Measurements from ENCODE around the gene ZNF516.

ZNF516 gene

DNA sequence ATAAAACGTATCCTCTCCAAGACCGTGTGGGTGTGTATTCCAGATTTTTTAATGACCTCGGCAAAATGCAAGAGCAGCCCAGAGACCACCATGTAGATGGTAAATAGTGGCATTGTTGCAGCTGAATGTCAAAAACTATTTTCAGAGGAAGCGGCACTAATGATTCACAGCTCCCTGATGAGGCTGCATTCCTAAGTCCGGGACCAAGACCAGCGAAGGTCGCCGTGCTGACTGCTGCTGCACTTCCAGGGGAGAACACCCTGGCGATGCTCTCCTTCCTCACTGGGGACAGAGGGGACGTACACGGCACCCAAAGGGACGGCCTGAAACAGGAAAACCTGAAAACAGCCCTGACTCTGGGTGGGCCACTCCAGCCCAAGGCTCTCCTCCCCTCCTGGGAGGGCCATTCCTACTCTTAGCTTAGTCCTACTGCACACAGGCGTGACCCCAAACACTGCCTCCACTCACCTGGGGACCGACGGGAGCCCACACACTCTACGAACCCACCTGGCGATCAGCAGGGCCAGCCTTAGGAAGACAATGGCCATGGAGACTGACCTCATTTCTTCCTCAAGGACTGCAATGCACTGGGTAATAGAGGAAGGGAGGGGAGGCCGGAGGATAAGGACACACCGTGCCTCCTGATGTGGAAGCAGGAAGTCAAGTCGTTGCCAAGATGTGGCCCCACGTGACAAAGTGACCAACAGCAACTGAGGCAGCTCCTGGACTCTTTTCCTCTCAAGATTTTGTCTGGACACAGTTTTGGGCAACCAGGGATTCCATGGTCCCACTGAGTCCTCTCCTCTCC is 82.8 kb downstream of the ZNF516 start:
- no peak for DNase-seq
- in situ Hi-C loops (cut with MboI; ENCODE audit: low pct_unique_long_range_greater_than_20kb, low sequenced_read_pairs) = no loop called here

DNA sequence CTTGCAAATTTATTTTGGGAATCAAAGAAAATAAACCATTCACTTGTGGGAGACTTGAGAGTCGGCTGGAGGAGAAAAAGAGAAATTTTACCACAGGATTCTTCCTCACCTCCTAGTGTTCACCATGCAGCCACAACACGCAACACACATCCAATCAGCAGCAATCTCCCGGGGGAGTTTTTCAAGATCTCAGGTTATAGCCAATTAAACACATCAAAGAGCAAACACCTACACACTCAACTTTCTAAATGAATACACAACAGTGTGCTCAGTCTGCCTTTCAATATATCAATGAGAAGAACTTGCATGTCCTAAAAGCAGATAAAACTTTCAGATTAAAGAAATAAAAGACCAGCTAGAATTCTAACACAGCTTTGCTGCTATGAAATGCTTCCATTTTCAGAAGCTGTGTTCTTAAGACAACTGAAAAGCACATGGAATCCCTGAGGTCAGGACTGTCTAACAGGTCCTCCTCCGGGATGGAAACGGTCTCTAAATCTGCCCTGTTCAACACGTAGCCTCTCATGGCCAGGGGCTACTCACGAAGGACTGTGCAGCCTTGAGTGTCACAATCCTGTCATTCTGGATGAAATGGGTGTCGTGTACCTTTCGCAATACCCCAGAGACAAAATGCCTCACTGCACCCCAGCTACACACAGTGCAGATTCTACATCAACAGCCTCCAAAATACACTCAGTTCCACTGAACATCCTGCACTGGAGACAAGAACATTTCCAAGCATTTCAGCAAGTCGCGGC is 84.2 kb downstream of the ZNF516 start:
- no peak for DNase-seq
- in situ Hi-C loops (cut with MboI; ENCODE audit: low pct_unique_long_range_greater_than_20kb, low sequenced_read_pairs) = no loop called here

DNA sequence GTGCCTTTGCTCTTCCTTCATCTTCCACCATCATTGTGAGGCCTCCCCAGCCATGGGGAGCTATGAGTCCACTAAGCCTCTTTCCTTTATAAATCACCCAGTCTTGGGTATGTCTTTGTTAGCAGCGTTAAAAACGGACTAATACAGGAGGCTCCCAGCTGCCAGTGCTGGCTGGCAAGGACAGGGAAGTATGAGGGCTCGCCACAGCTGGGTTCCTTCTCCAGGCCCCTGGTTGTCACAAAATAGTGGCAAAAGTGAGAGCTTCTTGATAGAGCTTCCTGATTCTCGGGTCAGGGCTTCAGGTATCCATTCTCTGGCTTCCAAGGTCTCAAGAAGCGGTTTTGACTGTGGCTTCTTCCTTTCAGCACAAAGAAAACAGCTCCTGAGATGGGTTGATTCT is 85.0 kb downstream of the ZNF516 start:
- in situ Hi-C loops (cut with MboI; ENCODE audit: low pct_unique_long_range_greater_than_20kb, low sequenced_read_pairs) = no loop called here
- DNase-seq = no peak

DNA sequence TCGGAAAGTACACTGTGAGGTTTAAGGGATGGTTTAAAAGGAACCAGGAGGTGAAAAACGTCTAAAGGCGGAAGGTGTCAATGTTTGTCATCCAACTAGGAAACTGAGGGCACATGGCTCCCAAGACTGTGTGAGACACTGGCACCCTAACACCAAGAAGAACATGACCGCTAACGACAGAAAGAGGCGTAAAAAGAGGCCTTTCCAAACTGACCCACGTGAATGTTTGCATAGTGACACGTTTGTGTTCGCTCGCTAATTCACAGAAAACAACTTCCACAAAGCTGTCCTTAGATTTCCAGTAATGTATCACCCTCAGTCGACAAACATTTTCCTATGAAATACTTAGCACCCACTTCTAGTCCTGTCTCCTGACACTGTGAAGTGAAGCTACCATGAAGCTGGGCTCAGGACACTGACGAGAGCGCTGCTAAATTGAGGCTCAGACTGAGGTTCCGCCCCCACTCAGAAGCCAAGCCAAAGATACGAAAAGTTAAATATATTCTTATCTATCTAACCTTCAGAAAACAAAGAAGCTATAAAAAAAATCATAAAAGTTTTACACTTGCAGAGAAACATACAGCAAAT is 86.5 kb downstream of the ZNF516 start:
- DNase-seq = no peak
- in situ Hi-C loops (cut with MboI; ENCODE audit: low pct_unique_long_range_greater_than_20kb, low sequenced_read_pairs) = loop anchor here (10.0 kb wide), 1 partner anchor 286 kb away; no protein-coding TSS in a partner anchor

DNA sequence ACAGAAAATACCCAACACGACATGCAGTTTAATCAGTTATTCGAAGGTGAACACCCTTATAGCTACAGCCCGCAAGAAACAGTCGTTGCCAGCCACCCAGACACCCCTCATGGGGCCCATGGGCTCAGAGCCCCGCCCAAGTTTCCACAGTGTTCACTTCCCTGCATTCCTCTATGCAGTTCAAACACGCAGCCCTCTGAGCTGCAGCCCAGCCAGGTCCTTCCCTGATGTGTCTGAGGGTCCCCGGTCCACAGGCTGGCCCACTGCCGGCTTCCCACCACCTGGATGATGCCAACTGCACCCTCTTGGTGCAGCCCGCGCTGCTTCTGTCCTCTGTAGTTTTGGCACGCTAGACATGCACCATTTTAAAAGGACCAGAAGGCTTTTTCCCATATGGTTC is 87.4 kb downstream of the ZNF516 start:
- no peak for DNase-seq
- in situ Hi-C loops (cut with MboI; ENCODE audit: low pct_unique_long_range_greater_than_20kb, low sequenced_read_pairs) = loop anchor here (10.0 kb wide), 1 partner anchor 287 kb away; no protein-coding TSS in a partner anchor

DNA sequence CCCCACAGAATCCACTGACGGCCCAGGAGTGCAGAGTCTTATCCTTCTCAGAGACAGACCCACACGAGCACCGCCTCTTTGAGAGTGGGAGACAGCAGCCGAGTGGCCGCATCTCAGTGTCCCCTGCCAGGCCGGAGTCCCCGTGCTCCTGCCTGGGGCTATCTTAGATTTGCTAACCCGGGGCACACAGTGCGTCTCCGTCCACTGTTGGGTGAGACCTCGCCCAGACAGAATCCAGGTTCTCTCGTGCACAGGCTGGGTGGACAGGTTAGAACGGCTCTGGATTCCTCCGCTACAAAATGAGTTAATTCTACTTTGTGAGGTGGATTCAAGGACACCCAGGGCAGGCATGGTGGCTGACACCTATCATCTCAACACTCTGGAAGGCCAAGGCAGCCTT is 88.3 kb downstream of the ZNF516 start:
- no peak for DNase-seq
- in situ Hi-C loops (cut with MboI; ENCODE audit: low pct_unique_long_range_greater_than_20kb, low sequenced_read_pairs) = loop anchor here (10.0 kb wide), 1 partner anchor 288 kb away; no protein-coding TSS in a partner anchor

DNA sequence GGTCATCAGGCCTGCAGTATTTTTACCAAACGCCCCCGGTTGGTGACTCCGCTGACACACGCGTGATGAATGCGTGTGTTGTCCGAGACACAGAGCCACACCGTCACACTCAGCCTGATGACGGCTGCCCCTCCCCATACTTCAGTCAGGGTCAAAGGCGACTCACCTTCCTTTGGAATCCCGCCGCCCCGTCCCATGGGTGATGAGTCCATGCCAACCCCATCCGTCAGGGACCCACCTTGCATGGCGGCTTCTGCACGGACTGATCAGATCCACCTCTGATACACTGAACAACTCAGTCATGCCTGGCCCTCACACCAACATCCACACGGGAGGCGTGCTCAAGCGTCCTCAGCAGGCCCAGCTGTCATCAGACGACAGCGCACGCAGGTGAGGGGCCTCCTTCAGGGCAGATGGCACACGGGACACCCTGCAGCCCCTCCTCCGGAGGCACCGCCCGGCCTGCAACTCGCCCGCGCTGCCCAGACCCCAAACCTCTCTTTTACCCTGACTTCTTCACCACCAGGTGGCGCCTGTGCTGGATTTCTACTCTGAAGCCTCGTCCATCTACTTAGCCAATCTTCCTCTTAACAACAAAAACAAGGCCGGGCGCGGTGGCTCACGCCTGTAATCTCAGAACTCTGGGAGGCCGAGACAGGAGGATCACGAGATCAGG is 89.2 kb downstream of the ZNF516 start:
- in situ Hi-C loops (cut with MboI; ENCODE audit: low pct_unique_long_range_greater_than_20kb, low sequenced_read_pairs) = loop anchor here (10.0 kb wide), 1 partner anchor 289 kb away; no protein-coding TSS in a partner anchor
- peak; percentile 39 for DNase-seq

DNA sequence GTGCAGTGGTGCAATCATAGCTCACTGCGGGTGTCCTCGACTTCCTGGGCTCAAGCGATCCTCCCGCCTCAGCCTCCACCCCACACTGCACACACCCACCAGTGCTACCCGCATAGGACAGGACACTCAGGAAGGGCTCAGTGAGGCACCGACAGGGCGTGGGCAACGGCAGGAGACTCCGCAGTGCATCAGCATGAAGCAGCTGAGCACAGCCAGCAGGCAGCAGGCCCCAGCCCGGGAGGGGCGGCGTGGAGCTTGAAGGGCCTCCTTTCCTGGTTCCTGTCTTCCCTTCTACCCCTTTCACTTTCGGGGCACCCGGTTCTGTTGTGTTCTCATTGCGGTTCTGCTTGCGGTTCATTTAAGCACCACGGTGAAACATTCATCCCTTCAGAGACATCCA is 89.8 kb downstream of the ZNF516 start:
- in situ Hi-C loops (cut with MboI; ENCODE audit: low pct_unique_long_range_greater_than_20kb, low sequenced_read_pairs) = loop anchor here (10.0 kb wide), 1 partner anchor 290 kb away; no protein-coding TSS in a partner anchor
- no peak for DNase-seq

DNA sequence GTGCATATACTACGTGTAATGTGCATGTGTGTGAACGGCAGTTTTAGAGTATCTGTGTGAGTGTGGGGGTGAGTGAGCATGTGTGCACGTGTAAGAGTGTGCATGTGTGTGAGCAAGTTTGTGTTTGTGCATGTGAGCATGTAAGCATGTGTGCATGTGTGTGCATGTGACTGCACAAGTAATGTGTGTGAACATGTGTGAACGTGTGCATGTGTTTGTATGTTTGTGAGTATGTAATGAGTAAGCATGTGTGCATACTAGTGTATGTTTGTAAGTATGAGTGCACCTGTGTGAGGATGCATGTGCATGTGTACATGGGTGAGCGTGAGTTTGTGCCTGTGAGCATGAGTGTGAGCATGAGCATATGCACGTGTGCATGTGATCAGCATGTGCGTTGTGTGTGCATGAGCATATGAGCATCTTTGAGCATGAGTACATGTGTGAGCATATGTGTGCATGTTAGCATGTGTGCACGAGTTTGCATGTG is 90.7 kb downstream of the ZNF516 start:
- no peak for DNase-seq
- in situ Hi-C loops (cut with MboI; ENCODE audit: low pct_unique_long_range_greater_than_20kb, low sequenced_read_pairs) = loop anchor here (10.0 kb wide), 1 partner anchor 290 kb away; no protein-coding TSS in a partner anchor

DNA sequence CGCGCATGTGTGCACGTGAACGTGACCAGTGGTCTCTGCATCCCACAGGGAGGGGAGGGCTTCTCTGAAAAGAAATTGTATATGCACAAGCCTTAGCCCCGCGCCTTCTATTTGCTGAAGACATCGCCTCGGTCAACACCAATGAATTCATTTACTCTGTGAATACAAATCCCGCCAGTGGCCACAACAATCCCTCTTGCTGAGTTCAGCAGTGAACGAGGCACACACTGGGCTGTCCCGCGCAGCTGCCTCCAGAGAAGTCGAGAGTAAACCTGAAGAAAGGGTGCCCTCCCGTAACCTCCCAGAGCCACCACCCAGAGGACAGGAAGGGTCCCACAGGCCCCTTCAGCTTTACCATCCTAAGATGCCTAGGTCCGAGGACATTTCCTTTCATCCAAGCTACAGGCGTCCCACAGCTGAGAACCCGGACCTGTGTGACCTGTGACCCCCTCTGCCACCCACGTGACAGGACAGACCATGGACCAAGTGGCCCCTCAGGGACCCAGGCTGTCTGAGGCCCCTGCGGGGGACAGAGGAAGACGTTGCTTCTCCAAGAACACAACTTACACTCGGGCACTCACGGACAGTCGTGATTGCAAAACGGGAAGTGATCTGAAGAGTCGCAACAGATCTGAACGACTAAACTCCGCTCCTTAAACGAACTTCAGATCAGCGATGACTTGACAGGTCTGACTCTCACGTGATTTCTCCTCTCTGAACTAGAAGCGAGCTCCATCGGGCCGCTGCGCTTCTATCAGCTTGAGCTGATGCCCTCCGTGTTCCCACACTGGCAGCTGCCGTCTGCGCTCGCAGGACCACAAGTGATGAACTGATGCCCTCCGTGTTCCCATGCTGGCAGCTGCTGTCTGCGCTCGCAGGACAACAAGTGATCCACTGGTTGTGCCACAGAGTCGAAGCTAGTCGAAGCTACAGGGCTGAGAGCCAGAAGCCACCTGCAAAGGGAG is 92.7 kb downstream of the ZNF516 start:
- in situ Hi-C loops (cut with MboI; ENCODE audit: low pct_unique_long_range_greater_than_20kb, low sequenced_read_pairs) = loop anchor here (10.0 kb wide), 1 partner anchor 292 kb away; no protein-coding TSS in a partner anchor
- no peak for DNase-seq

DNA sequence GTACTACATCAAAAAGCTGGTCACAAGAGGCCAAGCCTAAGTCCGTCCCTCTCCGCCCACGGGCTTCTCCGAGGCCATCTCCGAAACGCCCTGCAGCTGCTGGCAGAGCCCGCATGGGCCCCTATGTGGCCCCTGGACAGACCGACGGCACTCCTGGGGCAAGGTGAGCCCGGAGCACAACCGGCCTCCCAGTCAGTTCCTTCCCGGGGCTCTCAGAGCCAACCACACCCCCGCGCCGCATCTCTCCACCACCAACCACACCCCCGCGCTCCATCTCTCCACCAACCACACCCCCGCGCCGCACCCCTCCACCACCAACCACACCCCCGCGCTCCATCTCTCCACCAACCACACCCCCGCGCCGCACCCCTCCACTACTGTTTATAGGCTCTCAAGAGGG is 93.5 kb downstream of the ZNF516 start:
- DNase-seq = no peak
- in situ Hi-C loops (cut with MboI; ENCODE audit: low pct_unique_long_range_greater_than_20kb, low sequenced_read_pairs) = loop anchor here (10.0 kb wide), 1 partner anchor 293 kb away; no protein-coding TSS in a partner anchor

DNA sequence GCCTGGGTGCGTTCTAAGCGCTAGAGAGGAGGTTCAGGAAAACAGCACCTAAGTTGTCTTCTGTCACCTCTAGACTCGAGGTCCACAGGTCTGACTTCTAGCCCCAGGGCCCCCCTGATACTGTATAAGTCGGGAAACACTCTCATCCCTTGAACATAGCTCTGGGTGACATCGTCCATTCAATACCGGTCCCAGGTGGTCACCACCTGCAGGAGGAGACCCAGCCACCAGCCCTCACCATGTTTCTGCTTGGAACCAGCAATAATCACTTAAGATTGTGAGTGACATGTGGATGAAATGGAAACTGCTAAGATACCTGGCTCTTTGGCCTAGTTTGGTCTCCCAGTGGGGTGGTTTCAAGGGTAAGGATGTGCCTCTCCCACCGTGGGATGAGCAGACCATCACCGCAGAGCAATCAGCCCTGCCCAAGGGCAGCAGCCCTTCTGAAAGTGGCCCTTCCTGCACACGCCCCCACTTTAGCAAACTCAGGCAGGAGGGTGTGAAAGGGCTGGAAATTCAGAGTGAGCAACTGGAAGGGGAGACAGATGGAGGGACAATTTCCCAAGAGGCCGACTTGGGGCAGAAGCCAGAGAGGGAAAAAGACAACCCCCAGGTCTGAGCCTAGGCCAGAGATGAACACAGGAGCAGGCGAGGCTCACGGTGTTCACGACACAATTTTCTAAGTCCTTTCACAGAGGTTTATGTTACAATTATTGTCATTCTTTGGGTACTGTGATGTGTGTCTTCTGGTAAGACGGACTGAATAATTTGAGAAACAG is 95.2 kb downstream of the ZNF516 start:
- in situ Hi-C loops (cut with MboI; ENCODE audit: low pct_unique_long_range_greater_than_20kb, low sequenced_read_pairs) = loop anchor here (10.0 kb wide), 1 partner anchor 295 kb away; no protein-coding TSS in a partner anchor
- DNase-seq = no peak

DNA sequence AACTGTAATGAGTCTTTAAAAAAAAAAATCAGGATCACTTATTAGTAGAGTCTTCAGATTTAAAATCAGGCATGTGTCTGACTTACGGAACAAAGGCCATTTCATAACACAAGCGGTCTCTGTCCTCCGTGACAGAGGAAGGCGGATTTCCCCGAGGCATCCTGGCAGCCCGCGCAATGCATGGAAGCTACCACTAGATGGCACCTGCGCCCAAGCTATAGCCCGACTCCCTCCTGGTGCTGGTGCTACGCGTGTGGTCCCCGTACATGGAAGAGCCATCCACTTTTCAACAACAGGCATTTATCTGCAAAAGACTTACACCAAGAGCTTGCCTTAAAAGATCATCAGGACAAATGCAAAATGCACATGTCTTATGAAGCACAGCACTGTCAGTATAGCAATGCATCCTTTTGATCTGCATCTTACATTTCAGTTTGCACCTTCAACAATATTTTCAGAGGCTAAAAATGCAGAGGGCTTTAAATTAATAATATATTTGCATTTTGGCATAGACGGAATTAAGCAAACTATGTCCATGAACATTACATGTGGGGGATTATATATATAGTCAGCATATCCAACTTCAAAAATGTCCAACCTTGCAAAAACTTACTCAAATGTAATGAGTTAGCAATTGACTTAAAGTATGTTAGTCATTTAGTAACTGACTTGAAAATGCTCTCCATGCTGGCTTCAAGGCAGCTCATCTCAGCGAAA is 96.0 kb downstream of the ZNF516 start:
- in situ Hi-C loops (cut with MboI; ENCODE audit: low pct_unique_long_range_greater_than_20kb, low sequenced_read_pairs) = no loop called here
- DNase-seq = peak; percentile 90

DNA sequence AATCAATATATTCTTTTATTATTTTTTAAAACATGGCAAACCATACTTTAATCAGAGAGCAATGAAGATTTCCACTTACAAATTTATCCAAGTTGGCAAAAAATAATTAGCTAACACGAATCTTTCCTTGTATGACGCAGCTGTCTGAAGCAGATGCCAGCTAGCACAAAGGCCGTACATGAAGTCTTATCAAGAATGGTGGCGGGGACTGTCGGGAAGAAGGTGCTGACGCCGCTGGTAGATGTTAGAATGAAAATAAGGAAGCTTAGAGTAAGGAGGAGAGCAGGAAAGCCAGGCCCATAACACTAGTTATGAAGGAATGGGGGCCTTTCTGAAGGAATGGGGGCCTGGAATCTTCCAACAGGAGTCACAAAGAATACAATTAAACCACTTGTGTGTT is 96.7 kb downstream of the ZNF516 start:
- in situ Hi-C loops (cut with MboI; ENCODE audit: low pct_unique_long_range_greater_than_20kb, low sequenced_read_pairs) = no loop called here
- no peak for DNase-seq

DNA sequence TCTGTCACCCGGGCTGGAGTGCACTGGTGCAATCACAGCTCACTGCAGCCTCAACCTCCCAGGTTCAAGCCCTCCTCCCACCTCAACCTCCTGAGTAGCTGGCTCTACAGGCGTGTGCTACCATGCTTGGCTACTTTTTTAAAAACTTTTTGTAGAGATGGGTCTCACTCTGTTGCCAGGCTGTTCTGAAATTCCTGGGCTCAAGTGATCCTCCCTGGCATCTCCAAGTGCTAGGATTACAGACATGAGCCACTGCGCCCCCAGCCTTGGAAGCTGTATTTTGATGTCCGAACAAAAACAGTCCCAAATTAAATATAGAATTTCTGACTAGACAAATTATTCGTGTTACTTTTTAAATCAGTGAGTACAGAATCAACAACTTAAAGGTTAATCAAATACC is 97.4 kb downstream of the ZNF516 start:
- in situ Hi-C loops (cut with MboI; ENCODE audit: low pct_unique_long_range_greater_than_20kb, low sequenced_read_pairs) = no loop called here

DNA sequence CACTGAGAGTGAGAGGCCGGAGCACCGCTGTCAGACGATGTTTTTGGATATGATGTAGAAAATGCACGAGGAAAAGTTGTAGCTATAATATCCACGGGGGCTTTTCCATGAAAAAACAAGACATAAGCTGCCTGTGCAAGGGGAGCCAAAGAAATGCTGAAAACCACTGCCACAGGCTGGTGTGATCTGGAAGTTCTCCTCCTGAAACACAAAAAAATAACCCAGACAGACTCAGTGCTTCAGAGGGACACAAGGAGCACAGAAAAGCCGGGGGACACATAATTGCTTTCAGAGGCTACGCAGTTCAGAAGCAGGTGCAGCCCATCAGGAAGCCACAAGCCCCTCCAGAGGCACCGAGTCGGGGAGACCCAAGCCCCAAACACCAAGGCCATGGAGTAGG is 98.2 kb downstream of the ZNF516 start:
- in situ Hi-C loops (cut with MboI; ENCODE audit: low pct_unique_long_range_greater_than_20kb, low sequenced_read_pairs) = no loop called here
- no peak for DNase-seq

More for the DNA sequence above, 97.4 kb downstream of the ZNF516 start:
- DNase-seq = no peak

DNA sequence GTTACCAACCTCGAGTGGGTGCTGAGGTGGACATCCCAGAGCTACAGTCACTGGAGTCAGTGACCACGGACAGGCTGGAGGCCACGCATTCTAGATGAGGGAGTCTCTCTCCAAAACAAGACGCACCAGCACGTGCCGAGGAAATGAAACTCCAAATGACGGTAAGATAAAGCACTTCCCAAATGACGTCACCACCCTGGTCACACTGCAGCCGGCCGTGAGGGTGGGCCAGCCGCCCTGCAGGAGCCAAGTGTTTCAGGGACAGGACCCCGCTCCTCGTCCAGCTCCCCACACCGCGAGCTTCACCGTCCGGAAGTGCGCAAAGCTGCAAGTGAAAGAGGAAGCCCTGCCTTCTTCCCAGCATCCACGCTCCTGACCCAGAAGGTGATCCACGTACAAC is 99.4 kb downstream of the ZNF516 start:
- in situ Hi-C loops (cut with MboI; ENCODE audit: low pct_unique_long_range_greater_than_20kb, low sequenced_read_pairs) = no loop called here
- no peak for DNase-seq
